Progenitor cell of endocrine pancreas (in vitro differentiated cells): ENCODE measurements around the gene ABLIM1. TPM values are rescaled to one million over a fixed set of nuclear protein-coding genes. Genes with fewer than 3 reads are reported as not detected.

Experiments used
- DNase-seq: peaks from one replicate; pipeline ENCODE4 v3.0.0; 2021; ENCODE audit warnings: low spot score; ENCODE audit not compliant: unreplicated experiment
- H3K27ac Mint-ChIP-seq: 2 replicates; pipeline ENCODE4 v1.8.0; 2021; ENCODE audit warnings: mild to moderate bottlenecking, moderate library complexity, mixed read lengths
- H3K27me3 Mint-ChIP-seq: 2 replicates; pipeline ENCODE4 v1.8.0; 2021; ENCODE audit warnings: mixed read lengths
- H3K36me3 Mint-ChIP-seq: 2 replicates; pipeline ENCODE4 v1.8.0; 2022; ENCODE audit warnings: mixed read lengths; ENCODE audit not compliant: insufficient read depth
- H3K4me1 Mint-ChIP-seq: 2 replicates; pipeline ENCODE4 v1.8.0; 2021; ENCODE audit warnings: low read depth, mixed read lengths
- H3K4me3 Mint-ChIP-seq: 2 replicates; pipeline ENCODE4 v1.8.0; 2021; ENCODE audit warnings: low read depth, mild to moderate bottlenecking, moderate library complexity, mixed read lengths
- H3K9me3 Mint-ChIP-seq: 2 replicates; pipeline ENCODE4 v1.8.0; 2021; ENCODE audit warnings: low read depth, mixed read lengths
- CTCF ChIP-seq: fragments of 200-600 bp; sonication (generic); IDR thresholded peaks from one replicate; pipeline ENCODE4 v1.5.0; 2021; ENCODE audit warnings: antibody characterized with exemption, mild to moderate bottlenecking; ENCODE audit not compliant: unreplicated experiment
- total RNA-seq: library from RNA; stranded (reverse); gene quantifications from 2 replicates; pipeline ENCODE4 v1.2.1, GENCODE V29; 2021

ABLIM1 gene
- total RNA-seq, 1 donor from 2014 or later = 59.1 TPM

- TF ChIP-seq CTCF = no peak
- DNase-seq = no peak
- Mint-ChIP-seq H3K4me3 (no peak overlapping the region), H3K27ac (no peak overlapping the region), H3K27me3 (peaks cover 16% of the 10 kb centered on the region), H3K9me3 (peaks cover 8% of the 10 kb centered on the region), H3K4me1 (peaks cover 4% of the 10 kb centered on the region), H3K36me3 (peaks cover 4% of the 10 kb centered on the region)
Measured at GRCh38 chr10:114596793-114597192, 61.3 kb downstream of the ABLIM1 start.

GRCh38 chr10:114593816-114594468 lies 64.1 kb downstream of the ABLIM1 start:
- Mint-ChIP-seq H3K36me3 (peaks cover 6% of the 10 kb centered on the region), H3K27ac (no peak overlapping the region), H3K27me3 (peaks cover 16% of the 10 kb centered on the region), H3K9me3 (peaks cover 8% of the 10 kb centered on the region), H3K4me1 (peaks cover 4% of the 10 kb centered on the region), H3K4me3 (no peak overlapping the region)
- TF ChIP-seq CTCF = no peak
- DNase-seq = no peak

GRCh38 chr10:114593240-114593792 lies 64.8 kb downstream of the ABLIM1 start:
- Mint-ChIP-seq H3K27ac (no peak overlapping the region), H3K27me3 (peaks cover 16% of the 10 kb centered on the region), H3K9me3 (peaks cover 8% of the 10 kb centered on the region), H3K36me3 (peaks cover 6% of the 10 kb centered on the region), H3K4me1 (peaks cover 4% of the 10 kb centered on the region), H3K4me3 (no peak overlapping the region)
- TF ChIP-seq CTCF = no peak
- DNase-seq = no peak

DNA sequence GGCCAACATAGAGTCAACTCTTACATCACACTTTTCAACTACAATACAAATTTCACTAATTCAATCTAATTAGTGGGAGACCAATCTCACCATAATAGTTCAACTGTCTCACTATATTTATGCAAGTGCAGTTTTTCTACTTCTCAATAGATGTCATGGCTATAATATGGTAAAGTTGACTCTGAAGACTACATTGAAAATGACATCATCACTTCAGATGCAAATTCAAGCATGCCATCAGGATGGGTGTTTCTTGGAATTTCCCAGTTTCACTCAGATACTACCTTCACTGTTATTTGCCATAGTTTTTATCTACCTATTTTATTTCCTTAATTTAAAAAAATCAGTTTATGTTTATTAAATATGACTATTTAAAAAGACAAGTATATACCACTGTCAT lies 67.1 kb downstream of the ABLIM1 start:
- Mint-ChIP-seq H3K27ac (no peak overlapping the region), H3K27me3 (peaks cover 14% of the 10 kb centered on the region), H3K4me3 (no peak overlapping the region), H3K36me3 (peaks cover 3% of the 10 kb centered on the region), H3K4me1 (peaks cover 2% of the 10 kb centered on the region), H3K9me3 (peaks cover 8% of the 10 kb centered on the region)
- TF ChIP-seq CTCF = no peak
- no peak for DNase-seq

GRCh38 chr10:114584419-114584818 lies 73.7 kb downstream of the ABLIM1 start:
- DNase-seq = no peak
- no peak for TF ChIP-seq CTCF
- H3K27ac Mint-ChIP-seq = no peak overlapping the region
- H3K36me3 Mint-ChIP-seq = no peaks in the 10 kb centered on the region
- H3K4me3 Mint-ChIP-seq = no peak overlapping the region
- peaks cover 3% of the 10 kb centered on the region for H3K9me3 Mint-ChIP-seq
- peaks cover 23% of the 10 kb centered on the region for H3K27me3 Mint-ChIP-seq
- H3K4me1 Mint-ChIP-seq = no peaks in the 10 kb centered on the region
